ENCODE results near the gene CACNA2D4.
"Not testable (repeated sequence)": the region's sequence is repeated elsewhere in the genome, so short reads cannot be mapped to it uniquely, and the experiment has no call there.

Gene CACNA2D4

DNA sequence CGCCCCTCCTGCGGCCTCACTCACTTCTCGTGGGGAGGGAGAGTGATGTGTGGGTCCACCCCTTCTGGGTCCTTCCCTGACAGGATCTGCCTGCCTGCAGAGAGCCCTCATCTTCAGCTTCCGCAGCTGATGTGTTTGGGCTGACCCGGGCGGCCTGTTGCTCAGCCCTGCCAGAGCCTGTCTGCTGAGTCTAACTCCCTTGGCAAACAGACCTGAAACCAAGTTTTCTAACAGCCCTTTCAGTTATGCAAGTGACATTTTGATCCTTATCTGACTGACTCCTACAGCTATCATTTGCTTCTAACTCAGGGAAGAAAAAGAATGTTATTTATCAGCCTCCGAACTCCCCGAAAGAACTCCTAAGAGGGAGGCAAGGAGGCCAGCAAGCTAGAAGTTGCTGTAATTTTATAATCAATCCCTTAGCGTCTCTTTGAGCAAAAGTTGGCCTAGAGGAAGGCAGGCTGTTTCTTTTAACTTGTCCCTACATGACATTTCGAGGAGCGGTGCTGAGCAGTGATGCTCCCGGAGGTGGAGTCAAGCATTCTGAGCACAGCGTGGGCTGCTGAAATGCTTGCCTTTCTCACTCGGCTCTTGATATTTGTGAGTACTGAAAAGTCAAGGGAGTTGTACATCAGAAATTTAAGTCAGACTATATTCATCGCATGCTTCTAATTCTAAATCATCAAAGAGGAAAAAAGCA, 31.5 kb upstream of the CACNA2D4 start:
- no peaks in the 10 kb centered on the region for H3K9me3 ChIP-seq
- no peak for TF ChIP-seq CTCF (IDR thresholded peaks at IDR 0.05; ENCODE audit: low read depth, low read length)
- no peak for DNase-seq
- H3K4me3 ChIP-seq (ENCODE audit: low read depth, low read length) = no peak overlapping the region
- peaks cover 34% of the 10 kb centered on the region for H3K36me3 ChIP-seq
- H3K27me3 ChIP-seq = no peaks in the 10 kb centered on the region
- H3K4me1 ChIP-seq = no peaks in the 10 kb centered on the region

GRCh38 chr12:1948883-1949282, 30.4 kb upstream of the CACNA2D4 start:
- no peaks in the 10 kb centered on the region for H3K9me3 ChIP-seq
- DNase-seq = no peak
- H3K27me3 ChIP-seq = no peaks in the 10 kb centered on the region
- no peaks in the 10 kb centered on the region for H3K4me1 ChIP-seq
- no peak for TF ChIP-seq CTCF (IDR thresholded peaks at IDR 0.05; ENCODE audit: low read depth, low read length)
- peaks cover 31% of the 10 kb centered on the region for H3K36me3 ChIP-seq
- H3K4me3 ChIP-seq (ENCODE audit: low read depth, low read length) = no peak overlapping the region

- no peaks in the 10 kb centered on the region for H3K4me1 ChIP-seq
- H3K9me3 ChIP-seq = no peaks in the 10 kb centered on the region
- TF ChIP-seq CTCF (IDR thresholded peaks at IDR 0.05; ENCODE audit: low read depth, low read length) = no peak
- H3K27me3 ChIP-seq = no peaks in the 10 kb centered on the region
- peaks cover 22% of the 10 kb centered on the region for H3K36me3 ChIP-seq
- no peak overlapping the region for H3K4me3 ChIP-seq (ENCODE audit: low read depth, low read length)
- no peak for DNase-seq
These were observed 28.6 kb upstream of the CACNA2D4 start for GRCh38 chr12:1947081-1947480.

DNA sequence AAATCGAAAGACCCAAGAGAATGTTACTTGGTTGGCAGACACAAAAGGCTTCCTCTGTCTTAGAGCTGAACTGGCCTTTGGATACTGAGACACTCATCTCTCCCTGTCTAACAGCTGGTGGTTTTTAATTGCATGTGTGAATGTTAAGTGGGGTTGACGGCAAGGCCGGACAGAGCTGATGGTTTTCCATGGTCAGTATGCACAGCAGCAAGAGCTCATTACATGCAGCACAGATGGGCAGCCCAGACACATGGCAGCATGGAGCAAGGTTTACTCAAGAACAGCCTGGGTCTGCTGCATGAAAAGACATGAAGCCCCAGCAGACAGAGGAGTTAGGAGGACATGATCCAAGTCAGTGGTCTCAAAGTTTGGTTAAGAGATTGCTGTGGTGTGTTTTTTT, 27.8 kb upstream of the CACNA2D4 start:
- no peak for DNase-seq
- Histone ChIP-seq H3K4me3 (ENCODE audit: low read depth, low read length) (no peak overlapping the region), H3K9me3 (no peaks in the 10 kb centered on the region), H3K36me3 (peaks cover 18% of the 10 kb centered on the region), H3K27me3 (no peaks in the 10 kb centered on the region), H3K4me1 (no peaks in the 10 kb centered on the region)
- TF ChIP-seq CTCF (IDR thresholded peaks at IDR 0.05; ENCODE audit: low read depth, low read length) = no peak

DNA sequence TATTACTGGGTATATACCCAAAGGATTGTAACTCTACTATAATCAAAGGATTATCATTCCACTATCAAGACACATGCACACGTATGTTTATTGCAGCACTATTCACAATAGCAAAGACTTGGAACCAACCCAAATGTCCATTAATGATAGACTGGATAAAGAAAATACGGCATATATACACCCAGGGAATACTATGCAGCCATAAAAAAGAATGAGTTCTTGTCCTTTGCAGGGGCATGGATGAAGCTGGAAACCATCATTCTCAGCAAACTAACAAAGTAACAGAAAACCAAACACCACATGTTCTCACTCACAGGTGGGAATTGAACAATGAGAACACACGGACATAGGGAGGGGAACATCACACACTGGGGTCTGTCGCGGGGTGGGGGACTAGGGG, 27.1 kb upstream of the CACNA2D4 start:
- not testable (repeated sequence) for DNase-seq; H3K4me3 ChIP-seq (ENCODE audit: low read depth, low read length); H3K9me3 ChIP-seq; H3K4me1 ChIP-seq; H3K27me3 ChIP-seq
- H3K36me3 ChIP-seq = peaks cover 18% of the 10 kb centered on the region

DNA sequence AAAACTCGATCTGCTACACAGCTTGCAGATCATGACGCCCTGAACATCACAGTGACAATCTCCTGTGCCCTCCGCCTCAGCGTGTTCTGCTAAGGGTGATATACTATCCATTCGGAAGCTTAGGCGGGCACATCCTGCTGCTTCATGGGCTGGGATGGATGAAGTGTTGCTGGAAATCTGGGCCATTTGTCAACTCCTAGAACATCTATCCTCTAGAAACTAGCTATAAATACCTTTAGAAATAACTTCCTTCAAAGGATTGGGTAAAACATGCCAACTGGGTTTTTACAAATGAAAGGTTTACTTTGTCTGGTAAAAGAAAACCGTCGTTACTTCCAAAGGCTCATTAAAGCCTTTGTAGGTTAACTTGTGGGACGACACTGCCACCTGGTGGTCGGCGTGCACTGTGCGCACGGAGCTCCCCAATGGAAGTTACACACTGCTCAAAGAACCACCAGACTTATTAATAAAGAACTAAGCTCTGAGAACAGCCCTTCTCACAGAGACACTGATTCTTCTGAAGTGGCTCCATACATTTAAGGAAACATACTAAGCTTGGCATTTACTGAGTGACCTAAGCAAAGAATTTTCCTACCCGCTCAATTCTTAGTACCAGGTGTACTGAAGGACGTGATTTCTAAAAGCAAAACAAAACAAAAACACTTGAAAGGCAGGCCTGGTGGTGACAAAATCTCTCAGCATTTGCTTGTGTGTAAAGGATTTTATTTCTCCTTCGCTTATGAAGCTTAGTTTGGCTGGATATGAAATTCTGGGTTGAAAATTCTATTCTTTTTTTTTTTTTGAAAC, 21.6 kb upstream of the CACNA2D4 start:
- peak; percentile 93 for TF ChIP-seq CTCF (IDR thresholded peaks at IDR 0.05; ENCODE audit: low read depth, low read length)
- Histone ChIP-seq H3K4me3 (ENCODE audit: low read depth, low read length) (no peak overlapping the region), H3K4me1 (peaks cover 3% of the 10 kb centered on the region; the same call in 1 of the 2 replicates), H3K27me3 (no peaks in the 10 kb centered on the region), H3K9me3 (no peaks in the 10 kb centered on the region), H3K36me3 (peaks cover 3% of the 10 kb centered on the region; the same call in 1 of the 2 replicates)
- DNase-seq = peak; percentile 85

All from BE2C (cell line).